EH (cell line): ENCODE results near the gene NAT9.

Experiments used
- DNase-seq: peaks from one replicate; pipeline ENCODE4 v3.0.0-alpha.2; 2015; ENCODE audit warnings: low read depth

The NAT9 gene

GRCh38 chr17:74776044-74776962 is at the start of gene NAT9:
Gene NAT9, minus strand, starts transcription at chr17:74776345. Its CDS starts 647 bp downstream, at chr17:74775698.
- DNase-seq, result peak; percentile 95

- DNase-seq, result no peak
Measured at GRCh38 chr17:74824961-74825627, 48.9 kb upstream of the NAT9 start.

DNA sequence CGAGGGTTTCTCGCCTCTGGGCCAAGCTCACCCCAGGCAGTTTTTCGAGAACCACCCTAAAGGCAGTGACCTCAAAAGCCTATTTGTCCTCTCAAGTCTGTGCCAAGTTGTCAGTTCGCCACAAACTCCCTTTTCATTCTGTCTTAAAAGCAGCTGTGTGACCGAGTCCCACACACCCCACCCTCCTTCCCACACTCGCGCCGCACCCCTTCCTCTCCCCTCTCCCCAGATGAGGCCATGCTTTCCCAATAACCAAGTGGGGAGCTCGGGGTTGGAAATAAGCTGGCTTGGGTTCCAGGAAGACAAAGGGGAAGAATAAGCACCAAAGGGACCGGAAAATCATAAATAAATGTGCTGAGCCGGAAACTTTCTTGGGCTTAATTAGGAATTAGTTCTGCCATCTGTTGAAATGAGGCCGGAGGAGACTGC is 46.8 kb upstream of the NAT9 start:
- no peak for DNase-seq

DNA sequence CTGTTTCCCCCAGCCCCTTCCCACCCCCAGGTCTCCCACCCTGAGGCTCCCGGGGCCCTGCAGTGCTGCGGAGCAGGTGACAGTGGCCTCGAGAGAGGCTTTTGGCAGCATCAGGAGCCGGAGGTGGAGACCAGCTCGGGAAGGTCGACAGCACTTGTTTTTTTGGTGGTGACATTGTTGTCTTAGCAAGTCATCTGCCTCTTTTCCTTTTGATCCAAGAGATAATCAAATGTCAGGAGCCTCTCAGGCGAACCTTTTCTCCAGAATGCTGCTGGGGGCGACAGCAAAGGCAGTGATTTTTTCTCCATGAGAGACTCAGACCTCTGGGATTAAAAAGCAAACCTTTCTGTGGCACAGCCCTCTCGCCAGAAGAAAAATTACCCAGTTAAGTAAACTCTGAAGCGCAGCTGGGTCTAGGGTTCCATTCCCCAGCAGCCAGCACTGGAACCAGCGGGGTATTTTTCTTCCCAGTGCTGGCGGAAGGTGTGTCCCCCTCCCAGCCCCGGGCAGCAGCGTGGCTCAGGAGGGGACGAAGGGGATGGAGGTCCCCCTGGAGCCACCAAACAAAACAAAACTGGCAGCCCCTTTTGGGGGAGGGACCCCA is 46.3 kb upstream of the NAT9 start:
- no peak for DNase-seq

- no peak for DNase-seq
Measured at GRCh38 chr17:74821655-74822334, 45.6 kb upstream of the NAT9 start.

DNA sequence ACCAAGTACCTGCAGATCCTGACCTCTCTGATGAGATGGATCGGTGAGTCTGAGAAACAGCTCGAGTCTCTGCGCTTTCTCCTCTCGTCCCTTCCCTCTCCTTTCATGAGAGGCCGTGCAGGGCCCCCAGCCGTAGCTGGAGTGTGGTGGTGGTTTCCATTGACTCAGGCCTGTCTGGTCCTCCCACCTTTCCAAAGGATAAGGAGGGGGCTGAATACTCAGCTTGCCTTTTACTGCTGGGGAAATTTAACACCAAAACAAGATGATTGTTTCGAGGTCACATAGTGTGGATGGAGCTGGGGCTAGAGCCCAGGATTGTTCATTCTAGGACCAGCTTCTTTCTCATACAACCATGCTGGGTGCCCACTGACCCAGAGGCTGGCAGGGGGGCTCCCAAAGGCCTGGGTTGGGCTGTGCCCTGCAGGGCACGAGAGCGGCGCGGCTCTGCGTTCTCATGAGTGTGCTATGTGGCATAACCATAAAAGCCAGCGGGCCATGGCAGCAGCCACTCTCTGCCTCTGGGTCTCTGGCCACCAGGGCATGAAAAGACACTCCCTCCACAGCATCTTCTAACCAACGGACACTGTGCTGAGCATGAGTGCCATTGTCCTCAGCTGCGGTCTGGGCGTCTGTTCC is 43.8 kb upstream of the NAT9 start:
- no peak for DNase-seq

GRCh38 chr17:74818291-74818938 is 42.3 kb upstream of the NAT9 start:
- no peak for DNase-seq

- no peak for DNase-seq
Measured at GRCh38 chr17:74816905-74817620, 40.9 kb upstream of the NAT9 start.

GRCh38 chr17:74815550-74816370 is 39.6 kb upstream of the NAT9 start:
- DNase-seq, result no peak

DNA sequence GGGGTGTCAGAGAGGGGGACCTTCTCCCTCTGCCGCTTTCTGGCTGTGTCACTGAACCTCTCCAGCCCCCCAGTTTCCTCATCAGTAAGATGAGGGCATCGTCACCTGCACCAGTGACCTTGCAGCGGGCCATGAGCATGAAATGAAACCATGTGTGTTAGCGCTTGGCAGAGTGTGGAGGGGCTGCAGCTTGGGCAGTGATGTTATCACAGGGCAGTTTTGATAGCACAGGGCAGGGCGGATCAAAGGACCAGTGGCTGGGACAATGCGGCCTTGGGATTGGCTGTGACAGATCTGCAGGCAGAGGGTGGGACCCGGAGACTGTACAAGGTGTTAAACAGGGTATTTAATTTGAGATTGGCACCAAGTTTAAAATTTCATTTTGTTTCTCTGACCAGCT is 38.9 kb upstream of the NAT9 start:
- DNase-seq, result no peak

GRCh38 chr17:74814453-74814852 is 38.3 kb upstream of the NAT9 start:
- no peak for DNase-seq

DNA sequence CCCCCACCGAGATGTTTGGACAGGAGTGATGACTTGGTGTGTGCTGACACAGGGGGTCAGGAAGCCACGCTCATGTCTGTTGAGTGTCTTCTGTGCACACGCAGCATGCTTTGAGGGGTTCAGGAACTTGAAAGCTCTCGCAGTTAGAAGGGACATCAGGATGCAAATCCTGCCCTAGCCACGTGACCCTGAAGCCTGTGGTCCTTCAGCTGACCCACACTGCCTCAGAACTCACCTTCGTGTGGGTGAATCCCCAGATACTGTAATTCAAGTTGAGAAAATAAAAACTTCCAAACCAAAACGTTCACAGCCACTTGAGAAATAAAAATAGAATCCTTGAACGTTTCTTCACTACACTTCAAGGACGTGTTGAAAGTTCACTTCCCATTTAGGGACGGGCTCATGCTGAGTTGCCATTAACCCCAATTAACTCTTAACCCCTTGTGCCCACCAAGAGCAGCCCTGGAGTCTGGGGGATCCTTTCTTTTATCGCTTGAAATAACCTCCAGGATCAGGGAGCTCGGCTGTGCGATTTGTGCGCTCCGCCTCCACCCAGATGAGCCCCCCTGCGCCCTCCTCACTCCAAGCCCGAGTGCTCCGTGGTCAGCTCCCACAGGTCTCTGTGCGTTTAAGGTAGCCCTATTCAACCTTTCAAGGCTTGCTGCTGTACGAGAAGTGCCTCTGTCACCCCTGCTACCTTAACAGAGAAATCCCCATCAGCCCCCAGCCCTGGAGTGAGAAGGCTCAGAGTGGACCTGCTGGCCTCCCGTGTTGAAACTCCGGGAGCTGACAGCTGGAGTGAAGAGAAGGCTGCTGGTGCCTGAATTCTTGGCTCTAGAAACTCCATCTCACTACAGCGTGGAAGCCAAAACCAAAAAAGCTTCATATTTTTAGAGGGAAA is 36.2 kb upstream of the NAT9 start:
- DNase-seq, result no peak

DNA sequence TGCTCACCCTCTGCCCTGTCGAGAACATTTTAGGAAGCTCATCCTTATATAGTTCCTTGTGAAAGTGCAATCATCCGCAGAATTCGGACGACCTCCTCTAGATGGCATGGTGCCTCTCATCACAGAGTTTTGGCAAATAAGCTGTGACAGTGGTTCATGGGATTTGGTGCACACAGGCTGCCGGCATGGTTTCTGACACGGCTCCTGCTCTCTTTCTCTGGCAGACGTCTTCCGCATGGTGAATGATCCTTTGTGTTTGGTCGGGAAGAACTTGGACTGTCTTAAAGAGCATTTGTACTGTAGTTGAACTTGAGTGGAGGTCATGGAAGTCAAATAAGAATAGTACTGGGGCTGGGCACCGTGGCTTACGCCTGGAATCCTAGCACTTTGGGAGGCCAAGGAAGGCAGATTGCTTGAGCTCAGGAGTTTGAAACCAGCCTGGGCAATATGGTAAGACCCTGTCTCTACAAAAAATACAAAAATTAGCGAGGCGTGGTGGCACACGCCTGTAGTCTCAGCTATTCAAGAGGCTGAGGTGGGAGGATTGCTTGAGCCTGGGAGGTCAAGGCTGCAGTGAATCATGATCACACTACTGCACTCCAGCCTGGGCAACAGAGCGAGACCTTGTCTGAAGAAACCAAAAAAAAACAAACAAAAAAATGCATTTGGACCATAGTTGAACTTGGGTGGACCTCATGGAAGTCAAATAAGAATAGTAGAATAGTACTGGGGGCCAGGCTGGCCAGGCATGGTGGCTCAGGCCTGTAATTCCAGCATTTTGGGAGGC is 34.7 kb upstream of the NAT9 start:
- DNase-seq, result no peak

DNA sequence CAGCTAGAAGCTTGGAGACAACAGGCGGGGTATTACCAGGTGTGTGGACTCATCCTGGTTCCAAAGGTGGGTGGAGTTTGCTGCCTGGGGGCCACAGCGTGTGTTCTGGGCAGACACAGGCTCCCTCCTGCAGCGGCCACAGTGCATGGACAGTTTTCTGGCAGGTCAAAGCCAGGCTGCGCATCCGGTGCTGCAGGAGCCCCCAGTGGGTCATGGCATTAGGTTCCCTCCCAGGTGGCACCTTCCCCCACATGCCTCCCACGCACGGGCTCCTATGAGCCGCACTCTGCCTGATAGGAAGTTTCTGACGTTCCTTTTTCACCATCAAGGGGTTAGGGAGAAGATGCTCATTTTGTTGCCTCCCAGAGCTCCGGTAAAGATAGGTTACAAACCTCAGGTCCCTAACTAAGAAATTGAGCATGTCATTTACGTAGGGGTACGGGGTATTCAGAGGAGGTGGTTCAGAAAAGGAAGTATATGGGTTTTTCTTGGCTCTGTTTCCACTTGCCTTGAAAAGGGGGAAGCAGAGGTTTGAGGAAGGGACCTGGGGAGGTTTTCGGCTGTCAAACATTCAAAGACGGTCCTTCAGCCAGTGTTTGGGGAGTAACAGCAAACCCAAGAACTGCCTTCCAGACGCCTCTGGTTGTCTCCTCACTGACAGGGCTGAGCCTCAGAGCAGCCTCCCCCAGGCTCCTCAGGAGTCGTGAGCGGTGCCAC is 32.7 kb upstream of the NAT9 start:
- DNase-seq, result no peak

DNA sequence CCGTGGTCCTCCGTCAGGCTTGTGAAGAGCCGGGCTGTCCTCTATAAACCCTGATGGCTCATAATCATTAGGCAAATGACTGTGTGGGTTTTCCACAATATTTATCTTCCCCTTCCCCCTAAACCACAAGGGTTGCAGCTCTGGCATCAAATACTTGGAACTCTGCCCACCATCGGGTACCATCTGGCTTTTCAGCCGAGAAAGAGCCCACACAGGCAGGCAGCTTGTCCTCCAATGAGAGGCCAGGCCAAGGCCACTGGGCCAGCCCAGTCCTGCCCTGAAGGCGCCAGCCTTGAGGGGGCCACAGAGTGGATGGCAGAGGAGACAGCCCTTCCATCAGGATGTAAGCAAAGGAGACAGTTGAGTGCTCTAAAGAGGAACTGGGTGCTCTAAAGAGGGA is 31.8 kb upstream of the NAT9 start:
- no peak for DNase-seq

DNA sequence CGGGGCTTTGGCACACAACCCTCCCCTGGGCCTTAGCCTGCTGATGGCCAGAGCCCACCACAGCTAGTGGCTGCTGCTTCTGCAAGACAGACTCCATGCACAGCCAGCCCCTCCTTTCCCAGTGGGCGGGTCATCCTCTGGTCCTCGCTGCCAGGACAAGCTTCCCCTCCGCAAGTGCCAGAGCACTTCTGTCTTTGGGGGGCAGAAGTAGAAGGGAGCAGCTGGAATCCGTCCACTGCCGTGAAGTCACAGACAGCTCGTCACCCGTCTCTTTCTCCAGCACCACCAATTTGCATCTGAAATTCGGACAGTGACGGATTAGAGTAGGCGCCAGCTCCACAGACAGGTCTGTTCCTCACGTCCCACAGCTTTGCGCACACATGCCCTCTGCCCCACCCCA is 31.3 kb upstream of the NAT9 start:
- no peak for DNase-seq

DNA sequence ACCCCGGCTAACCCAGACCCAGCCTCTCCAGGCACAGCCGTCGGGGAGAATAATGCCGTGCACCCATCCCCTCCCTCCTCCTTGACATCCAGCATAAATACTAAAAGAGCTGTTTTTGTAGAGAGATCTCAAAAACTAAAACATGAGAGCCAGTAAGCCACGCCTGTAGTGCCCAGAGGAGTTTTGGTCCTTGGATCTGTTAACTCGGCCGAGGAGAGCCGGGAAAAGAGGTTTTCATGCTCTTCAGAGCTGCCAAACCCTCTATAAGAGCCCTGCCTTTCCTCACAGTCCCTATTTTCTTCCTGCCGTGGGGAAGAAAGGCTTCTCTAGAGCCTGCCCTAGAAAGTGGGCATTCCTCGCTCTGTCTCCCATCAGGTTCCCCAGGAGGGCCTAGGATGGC is 30.2 kb upstream of the NAT9 start:
- DNase-seq, result no peak
